GM21447 (cell line): ENCODE results near the gene SUSD3.
A peak's percentile ranks its signal among the peaks of the same experiment; 100 is the strongest.
"Not testable (repeated sequence)": the region's sequence is repeated elsewhere in the genome, so short reads cannot be mapped to it uniquely, and the experiment has no call there.

Experiments
- ATAC-seq: cut with Tn5 transposase; IDR thresholded peaks from one replicate; pipeline ENCODE4 v1.9.1; 2021; ENCODE audit not compliant: unreplicated experiment

SUSD3 gene

GRCh38 chr9:93058355-93059010 is at the start of gene SUSD3:
Gene SUSD3 (plus strand): TSS chr9:93058701. CDS start chr9:93058743, 42 bp downstream.
- peak; percentile 36 for ATAC-seq

DNA sequence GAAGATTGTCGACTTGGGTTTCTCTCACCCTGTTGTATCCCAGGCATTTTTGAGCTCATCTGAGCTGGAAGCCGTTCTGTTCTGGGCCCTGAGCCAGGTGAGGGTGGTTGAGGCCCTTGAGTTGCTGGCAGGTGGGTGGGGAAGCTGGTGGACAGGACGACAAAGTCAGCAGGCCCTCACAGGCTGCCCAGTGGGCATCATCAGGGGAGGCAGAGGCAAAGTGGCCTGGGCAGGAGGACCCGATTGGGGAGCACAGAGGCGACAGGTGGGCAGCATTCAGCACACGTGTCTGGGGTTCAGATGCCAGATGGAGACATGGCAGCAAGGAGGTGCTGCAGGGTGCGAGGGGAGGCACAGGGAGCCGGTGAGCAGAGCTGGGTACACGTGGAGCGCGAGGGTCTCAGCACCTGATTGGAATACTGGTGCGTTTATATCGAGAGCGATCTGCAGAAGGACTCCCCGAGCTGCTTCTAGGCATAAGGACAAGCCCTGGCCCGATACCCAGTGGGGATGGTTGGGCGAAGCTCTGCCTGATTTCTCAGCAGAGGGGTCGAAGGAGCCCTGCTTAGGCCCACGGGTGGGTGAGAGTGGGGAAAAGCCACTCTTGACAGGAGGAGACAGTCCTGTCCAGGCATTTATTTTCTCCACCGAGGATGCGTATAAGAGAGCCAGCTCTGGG is 49.0 kb upstream of the SUSD3 start:
- no peak for ATAC-seq

DNA sequence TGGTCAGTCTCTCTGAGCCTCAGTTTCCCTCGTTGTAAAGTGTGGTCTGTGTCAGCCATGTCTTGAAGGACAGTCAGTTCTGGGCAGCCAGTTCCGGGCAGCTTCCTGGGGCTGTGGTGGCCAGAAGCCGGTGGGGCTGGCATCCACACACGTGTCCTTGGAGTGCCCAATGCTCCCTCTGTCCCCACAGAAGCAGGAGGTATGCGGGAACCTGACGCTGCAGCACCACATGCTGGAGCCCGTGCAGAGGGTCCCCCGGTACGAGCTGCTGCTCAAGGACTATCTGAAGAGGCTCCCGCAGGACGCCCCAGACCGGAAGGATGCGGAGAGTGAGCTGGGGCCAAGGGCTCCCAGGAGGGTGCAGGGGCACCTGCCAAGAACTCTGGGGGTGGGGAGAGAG is 48.4 kb upstream of the SUSD3 start:
- no peak for ATAC-seq

GRCh38 chr9:93010704-93011103 is 47.8 kb upstream of the SUSD3 start:
- no peak for ATAC-seq

- no peak for ATAC-seq
Measured at GRCh38 chr9:93011114-93011513, 47.4 kb upstream of the SUSD3 start.

GRCh38 chr9:93012963-93013855 is 45.3 kb upstream of the SUSD3 start:
- no peak for ATAC-seq

GRCh38 chr9:93013856-93014582 is 44.5 kb upstream of the SUSD3 start:
- no peak for ATAC-seq

DNA sequence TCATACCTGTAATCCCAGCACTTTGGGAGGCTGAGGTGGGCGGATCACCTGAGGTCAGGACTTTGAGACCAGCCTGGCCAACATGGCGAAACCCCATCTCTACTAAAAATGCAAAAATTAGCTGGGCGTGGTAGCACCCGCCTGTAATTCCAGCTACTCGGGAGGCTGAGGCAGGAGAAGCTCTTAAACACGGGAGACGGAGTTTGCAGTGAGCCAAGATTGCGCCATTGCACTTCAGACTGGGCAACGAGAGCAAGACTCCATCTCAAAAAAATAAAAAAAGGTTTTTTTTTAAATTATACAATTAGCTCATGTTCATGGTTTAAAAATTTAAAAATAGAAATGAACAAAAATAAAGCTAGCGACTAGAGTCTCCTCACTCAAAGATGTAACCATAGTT is 43.3 kb upstream of the SUSD3 start:
- not testable (repeated sequence) for ATAC-seq

DNA sequence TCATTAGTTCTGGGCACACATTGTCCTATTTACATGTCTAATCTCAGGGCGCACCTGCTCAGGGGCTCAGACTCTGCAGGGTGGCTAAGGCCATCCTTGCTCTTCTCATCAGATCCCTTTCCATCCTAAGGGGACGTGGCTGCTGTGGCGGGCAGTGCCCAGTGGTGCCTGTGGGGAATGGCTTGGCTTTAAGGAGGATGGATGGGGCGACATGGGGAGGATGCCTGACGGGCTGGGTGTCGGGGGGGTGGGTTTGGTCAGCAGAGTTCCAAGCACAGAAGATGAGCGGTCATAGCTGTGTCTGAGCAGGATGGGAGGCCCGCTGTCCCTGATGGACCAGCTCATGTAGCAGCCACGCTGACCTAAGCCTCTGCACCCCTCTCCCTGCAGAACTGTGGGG is 40.9 kb upstream of the SUSD3 start:
- ATAC-seq, result no peak

GRCh38 chr9:93020151-93020550 is 38.4 kb upstream of the SUSD3 start:
- ATAC-seq, result no peak

DNA sequence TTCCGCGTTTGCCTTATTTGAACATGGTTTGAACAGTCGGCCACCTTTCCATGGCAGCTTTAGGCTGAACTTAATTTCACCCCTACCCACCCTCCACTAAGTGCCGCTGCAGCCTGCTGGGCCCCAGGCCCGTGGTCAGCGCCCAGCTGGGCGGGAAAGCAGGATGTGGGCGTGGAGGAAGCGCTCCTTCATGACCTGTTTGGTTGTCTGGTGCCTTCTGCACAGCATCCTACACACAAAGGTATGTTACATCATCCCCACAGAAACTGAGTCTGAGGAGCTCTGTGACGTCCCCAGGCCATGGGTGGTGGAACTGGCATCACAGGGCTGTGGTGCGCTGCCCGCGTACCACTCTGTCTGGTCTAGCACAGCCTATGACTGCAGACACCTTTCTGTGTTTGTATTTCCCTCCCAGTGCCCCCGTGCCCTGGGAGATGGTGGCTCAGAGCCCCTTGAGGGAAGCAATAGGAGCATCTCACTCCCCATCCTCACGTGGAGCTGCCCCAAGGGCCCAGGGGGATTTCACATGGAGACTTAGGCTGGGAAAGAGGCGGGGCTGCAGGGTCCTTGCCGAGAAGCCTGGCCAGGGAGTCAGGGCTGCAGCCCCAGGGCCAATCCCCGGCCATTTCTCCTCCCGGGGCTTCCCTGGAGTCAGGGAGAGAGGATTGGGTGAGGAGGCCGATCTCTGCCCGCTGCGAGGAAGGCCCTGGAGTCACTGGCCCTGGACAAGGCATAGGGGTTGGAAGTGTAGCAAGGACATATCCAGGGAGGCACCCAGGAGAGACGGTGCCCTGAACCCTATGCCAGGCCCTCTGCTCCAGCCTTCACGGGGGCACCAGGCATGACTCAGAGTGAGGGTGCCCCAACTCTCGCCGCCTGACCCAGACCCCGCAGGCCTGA is 37.5 kb upstream of the SUSD3 start:
- ATAC-seq, result no peak

- no peak for ATAC-seq
Measured at GRCh38 chr9:93022066-93022465, 36.4 kb upstream of the SUSD3 start.

GRCh38 chr9:93022721-93023520 is 35.6 kb upstream of the SUSD3 start:
- ATAC-seq, result no peak

- no peak for ATAC-seq
Measured at GRCh38 chr9:93023521-93023815, 35.0 kb upstream of the SUSD3 start.

- ATAC-seq, result no peak
Measured at GRCh38 chr9:93024646-93024910, 33.9 kb upstream of the SUSD3 start.

GRCh38 chr9:93024986-93025630 is 33.4 kb upstream of the SUSD3 start:
- ATAC-seq, result no peak

GRCh38 chr9:93025736-93026135 is 32.8 kb upstream of the SUSD3 start:
- ATAC-seq, result no peak

DNA sequence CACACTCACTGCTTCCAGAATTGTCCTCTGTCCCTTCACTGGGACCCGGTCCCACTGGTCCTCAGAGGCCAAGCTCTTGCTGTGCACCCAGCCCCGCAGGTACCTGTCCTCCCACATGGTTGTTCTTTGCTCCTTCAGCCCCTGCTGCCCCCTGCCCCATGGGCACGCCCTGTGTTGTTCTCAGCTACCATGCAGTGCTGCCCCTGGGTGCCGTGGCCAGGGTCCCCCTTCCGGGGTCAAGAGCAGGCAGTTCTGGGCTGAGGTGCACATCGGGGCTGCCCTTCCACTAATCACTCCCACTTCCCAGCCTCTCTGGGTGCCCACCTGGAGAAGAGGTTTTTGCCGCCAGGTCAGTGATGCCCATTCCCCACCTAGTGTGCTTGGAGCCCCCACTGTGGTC is 31.9 kb upstream of the SUSD3 start:
- ATAC-seq, result no peak

DNA sequence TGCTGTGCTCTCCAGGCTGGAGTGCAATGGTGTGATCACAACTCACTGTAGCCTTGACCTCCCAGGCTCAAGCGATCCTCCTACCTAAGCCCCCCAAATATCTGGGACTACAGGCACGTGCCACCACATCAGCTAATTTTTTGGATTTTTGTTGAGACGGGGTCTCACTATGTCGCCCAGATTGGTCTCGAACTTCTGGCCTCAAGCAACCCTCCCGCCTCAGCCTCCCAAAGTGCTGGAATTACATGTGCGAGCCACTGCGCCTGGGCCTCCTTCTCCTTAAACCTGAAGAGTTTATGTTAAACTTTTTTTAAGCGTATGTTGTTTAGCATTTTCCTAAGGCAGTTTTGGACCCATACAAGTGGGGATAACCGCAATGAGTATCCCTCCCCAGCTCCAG is 30.8 kb upstream of the SUSD3 start:
- no peak for ATAC-seq
